NCI-H2196 treated with DMSO at 0.1 percent for 48 hours (cell line): ENCODE data around the gene SLC6A8.
"Not testable (repeated sequence)": the region's sequence is repeated elsewhere in the genome, so short reads cannot be mapped to it uniquely, and the experiment has no call there.

Experiments
- DNase-seq: peaks from one replicate; lab custom pipeline; 2025; ENCODE audit not compliant: unreplicated experiment; lab: John Stamatoyannopoulos, UW

Gene SLC6A8

GRCh38 chrX:153728951-153729631, 41.4 kb downstream of the SLC6A8 start:
- no peak for DNase-seq

GRCh38 chrX:153730115-153730514, 42.4 kb downstream of the SLC6A8 start:
- DNase-seq = not testable (repeated sequence)

GRCh38 chrX:153731117-153731844, 43.6 kb downstream of the SLC6A8 start:
- DNase-seq = no peak

GRCh38 chrX:153731845-153732215, 44.1 kb downstream of the SLC6A8 start:
- DNase-seq = no peak

GRCh38 chrX:153732401-153732800, 44.7 kb downstream of the SLC6A8 start:
- no peak for DNase-seq

GRCh38 chrX:153733651-153734240, 46.0 kb downstream of the SLC6A8 start:
- DNase-seq = no peak

- no peak for DNase-seq
Observed at GRCh38 chrX:153734871-153735270, 47.1 kb downstream of the SLC6A8 start.

GRCh38 chrX:153735274-153735673, 47.5 kb downstream of the SLC6A8 start:
- DNase-seq = no peak

- no peak for DNase-seq
Observed at GRCh38 chrX:153736071-153736820, 48.5 kb downstream of the SLC6A8 start.

GRCh38 chrX:153736871-153737441, 49.2 kb downstream of the SLC6A8 start:
- DNase-seq = no peak

- DNase-seq = no peak
Observed at GRCh38 chrX:153738056-153738605, 50.4 kb downstream of the SLC6A8 start.

- DNase-seq = no peak
Observed at GRCh38 chrX:153739754-153740486, 52.2 kb downstream of the SLC6A8 start.

- DNase-seq = no peak
Observed at GRCh38 chrX:153740631-153741222, 53.0 kb downstream of the SLC6A8 start.

- DNase-seq = no peak
Observed at GRCh38 chrX:153741446-153741845, 53.7 kb downstream of the SLC6A8 start.

- not testable (repeated sequence) for DNase-seq
Observed at GRCh38 chrX:153742111-153742510, 54.4 kb downstream of the SLC6A8 start.

GRCh38 chrX:153742796-153743467, 55.2 kb downstream of the SLC6A8 start:
- not testable (repeated sequence) for DNase-seq

- not testable (repeated sequence) for DNase-seq
Observed at GRCh38 chrX:153743468-153744209, 55.9 kb downstream of the SLC6A8 start.

GRCh38 chrX:153744210-153745066, 56.7 kb downstream of the SLC6A8 start:
- DNase-seq = no peak
